HL-60 (cell line): ENCODE results near the gene BNIP5.

ENCODE experiments used
- POLR2AphosphoS5 ChIP-seq: IDR thresholded peaks from 2 replicates; pipeline ENCODE4 v1.6.1; 2012; ENCODE audit warnings: low read depth
- TF ChIP-seq, protein P1 (sequence below): IDR thresholded peaks from one replicate; pipeline ENCODE4 v1.5.1; 2011; ENCODE audit warnings: low read length, control low read depth, inconsistent platforms; ENCODE audit not compliant: insufficient read depth

DNA sequence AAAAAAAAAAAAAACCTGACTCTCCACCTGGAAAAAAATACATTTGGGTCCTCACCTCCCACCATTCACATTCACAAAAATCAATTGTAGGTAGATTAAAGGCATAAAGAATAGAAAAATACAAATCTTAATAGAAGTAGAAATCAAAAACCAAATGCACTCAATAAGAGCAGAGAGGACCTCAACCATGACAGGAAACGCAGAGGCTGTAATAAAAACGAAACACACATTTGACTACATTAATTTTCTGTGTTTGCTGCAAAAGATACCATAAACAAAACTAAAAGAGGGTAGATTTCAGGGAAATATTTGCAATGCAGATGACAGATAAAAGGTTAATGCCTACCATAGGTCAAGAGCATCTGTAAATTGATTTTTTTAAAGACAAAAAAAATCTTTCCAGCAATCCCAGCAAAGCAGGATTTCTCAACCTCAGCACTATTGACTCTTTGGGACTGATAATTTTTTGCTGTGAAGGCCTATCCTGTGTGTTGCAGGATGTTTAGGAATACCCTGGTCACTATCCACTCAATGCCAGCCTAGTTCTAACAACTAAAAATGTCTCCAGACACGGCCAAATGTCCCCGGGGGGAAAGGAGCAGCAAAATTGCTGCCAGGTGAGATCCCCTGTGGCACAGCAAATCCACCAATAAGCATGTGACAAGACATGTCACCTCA is 41.7 kb upstream of the BNIP5 start:
- TF ChIP-seq, protein P1, sequence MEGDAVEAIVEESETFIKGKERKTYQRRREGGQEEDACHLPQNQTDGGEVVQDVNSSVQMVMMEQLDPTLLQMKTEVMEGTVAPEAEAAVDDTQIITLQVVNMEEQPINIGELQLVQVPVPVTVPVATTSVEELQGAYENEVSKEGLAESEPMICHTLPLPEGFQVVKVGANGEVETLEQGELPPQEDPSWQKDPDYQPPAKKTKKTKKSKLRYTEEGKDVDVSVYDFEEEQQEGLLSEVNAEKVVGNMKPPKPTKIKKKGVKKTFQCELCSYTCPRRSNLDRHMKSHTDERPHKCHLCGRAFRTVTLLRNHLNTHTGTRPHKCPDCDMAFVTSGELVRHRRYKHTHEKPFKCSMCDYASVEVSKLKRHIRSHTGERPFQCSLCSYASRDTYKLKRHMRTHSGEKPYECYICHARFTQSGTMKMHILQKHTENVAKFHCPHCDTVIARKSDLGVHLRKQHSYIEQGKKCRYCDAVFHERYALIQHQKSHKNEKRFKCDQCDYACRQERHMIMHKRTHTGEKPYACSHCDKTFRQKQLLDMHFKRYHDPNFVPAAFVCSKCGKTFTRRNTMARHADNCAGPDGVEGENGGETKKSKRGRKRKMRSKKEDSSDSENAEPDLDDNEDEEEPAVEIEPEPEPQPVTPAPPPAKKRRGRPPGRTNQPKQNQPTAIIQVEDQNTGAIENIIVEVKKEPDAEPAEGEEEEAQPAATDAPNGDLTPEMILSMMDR = no peak
- TF ChIP-seq POLR2AphosphoS5 = no peak
